ENCODE measurements around the gene PPY. TPM values are rescaled to one million over a fixed set of nuclear protein-coding genes. Genes with fewer than 3 reads are reported as not detected.
A peak's percentile ranks its signal among the peaks of the same experiment; 100 is the strongest.

Gene PPY
- total and polyA plus RNA-seq, 11 donors: not detected

GRCh38 chr17:43900858-43901754 lies 41.2 kb downstream of the PPY start:
- TF ChIP-seq POLR2A (IDR thresholded peaks at IDR 0.05): no peak
- TF ChIP-seq, protein P1, sequence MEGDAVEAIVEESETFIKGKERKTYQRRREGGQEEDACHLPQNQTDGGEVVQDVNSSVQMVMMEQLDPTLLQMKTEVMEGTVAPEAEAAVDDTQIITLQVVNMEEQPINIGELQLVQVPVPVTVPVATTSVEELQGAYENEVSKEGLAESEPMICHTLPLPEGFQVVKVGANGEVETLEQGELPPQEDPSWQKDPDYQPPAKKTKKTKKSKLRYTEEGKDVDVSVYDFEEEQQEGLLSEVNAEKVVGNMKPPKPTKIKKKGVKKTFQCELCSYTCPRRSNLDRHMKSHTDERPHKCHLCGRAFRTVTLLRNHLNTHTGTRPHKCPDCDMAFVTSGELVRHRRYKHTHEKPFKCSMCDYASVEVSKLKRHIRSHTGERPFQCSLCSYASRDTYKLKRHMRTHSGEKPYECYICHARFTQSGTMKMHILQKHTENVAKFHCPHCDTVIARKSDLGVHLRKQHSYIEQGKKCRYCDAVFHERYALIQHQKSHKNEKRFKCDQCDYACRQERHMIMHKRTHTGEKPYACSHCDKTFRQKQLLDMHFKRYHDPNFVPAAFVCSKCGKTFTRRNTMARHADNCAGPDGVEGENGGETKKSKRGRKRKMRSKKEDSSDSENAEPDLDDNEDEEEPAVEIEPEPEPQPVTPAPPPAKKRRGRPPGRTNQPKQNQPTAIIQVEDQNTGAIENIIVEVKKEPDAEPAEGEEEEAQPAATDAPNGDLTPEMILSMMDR (IDR thresholded peaks at IDR 0.05): no peak
- Histone ChIP-seq H3K4me1 (peaks cover 0 to 28% (median 19%) of the 10 kb centered on the region in 12 donors), H3K27me3 (peaks cover 0 to 8% (median 0%) of the 10 kb centered on the region in 9 donors), H3K27ac (no peak overlapping the region), H3K36me3 (peaks cover 0 to 14% (median 5%) of the 10 kb centered on the region in 9 donors), H3K9me3 (no peaks in the 10 kb centered on the region), H3K4me3 (peak overlapping the region; percentile 5 to 64 (median 51))
- no peak for ATAC-seq
- WGBS, 4 donors: 34 to 41% (median 36%) methylated on average over 13 of the region's 13 CpGs
- no peak for DNase-seq
- intact Hi-C loops (cut with DNase I): no loop called here

GRCh38 chr17:43900183-43900857 lies 42.0 kb downstream of the PPY start:
- no peaks in the 10 kb centered on the region for H3K9me3 ChIP-seq
- intact Hi-C loops (cut with DNase I): no loop called here
- H3K27ac ChIP-seq: no peak overlapping the region
- peaks cover 0 to 3% (median 0%) of the 10 kb centered on the region in 9 donors for H3K27me3 ChIP-seq
- peaks cover 0 to 20% (median 12%) of the 10 kb centered on the region in 12 donors for H3K4me1 ChIP-seq
- peak; percentile 94 to 98 (median 97) for ATAC-seq
- whole genome bisulfite sequencing, 4 donors: 0 to 2% (median 2%) methylated on average over 14 to 31 of the region's 31 CpGs
- DNase-seq: peak; percentile 86 to 93 (median 90)
- H3K4me3 ChIP-seq: peak overlapping the region; percentile 5 to 64 (median 51)
- TF ChIP-seq, protein P1 (IDR thresholded peaks at IDR 0.05): no peak
- TF ChIP-seq POLR2A (IDR thresholded peaks at IDR 0.05): no peak
- H3K36me3 ChIP-seq: peaks cover 0 to 15% (median 5%) of the 10 kb centered on the region in 9 donors

GRCh38 chr17:43898446-43898845 lies 43.8 kb downstream of the PPY start:
- no peak overlapping the region for H3K4me3 ChIP-seq

More at GRCh38 chr17:43898446-43898845, 43.8 kb downstream of the PPY start:
- ATAC-seq: no peak
- Histone ChIP-seq H3K27ac (no peak overlapping the region), H3K36me3 (peaks cover 0 to 20% (median 3%) of the 10 kb centered on the region in 9 donors), H3K27me3 (no peaks in the 10 kb centered on the region), H3K9me3 (no peaks in the 10 kb centered on the region), H3K4me1 (peaks cover 0 to 19% (median 12%) of the 10 kb centered on the region in 12 donors)
- intact Hi-C loops (cut with DNase I): no loop called here
- WGBS, 4 donors: 30 to 77% (median 63%) methylated on average over 1 of the region's 1 CpG
- TF ChIP-seq POLR2A (IDR thresholded peaks at IDR 0.05): no peak
- TF ChIP-seq, protein P1 (IDR thresholded peaks at IDR 0.05): no peak
- no peak for DNase-seq

Data from heart left ventricle (tissue), 16 donors.